H1 (cell line): ENCODE results near the gene MYL5. TPM values are rescaled to one million over a fixed set of nuclear protein-coding genes. Genes with fewer than 3 reads are reported as not detected.

ENCODE experiments used
- CTCF ChIA-PET: fragments of 300-600 bp; sonication (Branson Sonifier 250); formaldehyde crosslinking; loops from one replicate; lab custom pipeline; 2021; ENCODE audit not compliant: partially characterized antibody; lab: Charles Lee
- POLR2A ChIA-PET: fragments of 300-600 bp; sonication (Branson Sonifier 250); formaldehyde crosslinking; loops from one replicate; lab custom pipeline; 2021; ENCODE audit warnings: inconsistent platforms; ENCODE audit not compliant: partially characterized antibody; lab: Charles Lee
- DNase-seq, 2 experiments: peaks; one replicate each; pipeline versions ENCODE4 v3.0.0 to v3.0.0-alpha.2; 2010 to 2022; ENCODE audit warnings: low spot score in 2 of 2, low read depth in 1 of 2, mixed read lengths in 1 of 2
- FAIRE-seq: peaks from 2 replicates; lab custom pipeline; 2011; peaks lifted over from hg19 to GRCh38; lab: Jason Lieb, UNC
- H2AFZ ChIP-seq: 2 replicates; pipeline ENCODE4 v1.8.1; 2012; ENCODE audit warnings: low read length, inconsistent platforms
- H2AK5ac ChIP-seq: 2 replicates; pipeline ENCODE4 v1.6.1; 2013; ENCODE audit warnings: low read depth, low read length
- H2BK120ac ChIP-seq: replicated peaks from 2 replicates; pipeline ENCODE3; 2013; ENCODE audit warnings: low read depth, low read length, inconsistent platforms
- H2BK12ac ChIP-seq: 2 replicates; pipeline ENCODE4 v1.6.1; 2013; ENCODE audit warnings: low read depth, low read length
- H2BK15ac ChIP-seq: 2 replicates; pipeline ENCODE4 v1.6.1; 2013; ENCODE audit warnings: low read length
- H2BK20ac ChIP-seq: 2 replicates; pipeline ENCODE4 v1.6.1; 2013; ENCODE audit warnings: low read length
- H2BK5ac ChIP-seq: 2 replicates; pipeline ENCODE4 v1.6.1; 2013; ENCODE audit warnings: low read depth, low read length
- H3K14ac ChIP-seq: 2 replicates; pipeline ENCODE4 v1.6.1; 2013; ENCODE audit warnings: inconsistent platforms; ENCODE audit not compliant: insufficient read length
- H3K18ac ChIP-seq: 2 replicates; pipeline ENCODE4 v1.6.1; 2013; ENCODE audit warnings: low read length; ENCODE audit errors: extremely low read depth
- H3K23ac ChIP-seq: 2 replicates; pipeline ENCODE4 v1.6.1; 2013; ENCODE audit warnings: inconsistent platforms; ENCODE audit not compliant: insufficient read length
- H3K23me2 ChIP-seq: 2 replicates; pipeline ENCODE4 v1.6.1; 2013; ENCODE audit warnings: low read depth, low read length
- H3K27ac ChIP-seq: 2 replicates; pipeline ENCODE4 v1.6.1; 2011; ENCODE audit warnings: low read depth, low read length, inconsistent platforms
- H3K27me3 ChIP-seq, 4 experiments: replicated peaks in 1 of 4; 1 replicate in 1 of 4; 2 replicates in 3 of 4; pipeline versions ENCODE4 v1.6.1 to v1.8.1; 2011 to 2013; ENCODE audit warnings: low read length in 3 of 4, mild to moderate bottlenecking in 3 of 4, inconsistent platforms in 2 of 4, mixed read lengths in 2 of 4, moderate library complexity in 1 of 4; ENCODE audit not compliant: control insufficient read depth in 3 of 4, insufficient read depth in 3 of 4; ENCODE audit errors: extremely low read depth in 1 of 4
- H3K36me3 ChIP-seq, 4 experiments: 2 replicates each; pipeline versions ENCODE4 v1.6.1 to v1.8.1; 2011 to 2013; ENCODE audit warnings: mild to moderate bottlenecking in 4 of 4, low read length in 3 of 4, moderate library complexity in 2 of 4, control low read depth in 1 of 4, inconsistent platforms in 1 of 4; ENCODE audit not compliant: insufficient read depth in 4 of 4, control insufficient read depth in 2 of 4
- H3K4ac ChIP-seq: replicated peaks from 2 replicates; pipeline ENCODE3; 2013; ENCODE audit warnings: low read length, low read depth, mixed read lengths, inconsistent platforms; ENCODE audit not compliant: insufficient read length
- H3K4me1 ChIP-seq, 4 experiments: replicated peaks in 1 of 4; 1 replicate in 1 of 4; 2 replicates in 3 of 4; pipeline versions ENCODE4 v1.6.1 to v1.8.1; 2011 to 2013; ENCODE audit warnings: low read length in 3 of 4, inconsistent platforms in 2 of 4, mixed read lengths in 1 of 4; ENCODE audit not compliant: insufficient read depth in 4 of 4, control insufficient read depth in 3 of 4
- H3K4me2 ChIP-seq, 2 experiments: 2 replicates each; pipeline versions ENCODE4 v1.6.1 to v1.8.1; 2011 to 2013; ENCODE audit warnings: low read depth in 2 of 2, low read length in 2 of 2, control low read depth in 1 of 2, inconsistent platforms in 1 of 2, mild to moderate bottlenecking in 1 of 2; ENCODE audit not compliant: insufficient read depth in 1 of 2
- H3K4me3 ChIP-seq, 4 experiments: fragments of 200-600, 300-600 bp in 1 of 4; sonication (generic), shearing (Covaris generic), sonication (Bioruptor Twin) in 1 of 4; 2 replicates each; pipeline versions ENCODE4 v1.5.1 to v1.8.1; 2011 to 2016; ENCODE audit warnings: low read length in 4 of 4, low read depth in 3 of 4, control low read depth in 2 of 4, inconsistent platforms in 2 of 4, mild to moderate bottlenecking in 2 of 4, mixed read lengths in 1 of 4, moderate library complexity in 1 of 4; ENCODE audit not compliant: insufficient read depth in 2 of 4; ENCODE audit errors: extremely low read depth in 1 of 4
- H3K56ac ChIP-seq: replicated peaks from 2 replicates; pipeline ENCODE3; 2013; ENCODE audit warnings: low read depth, mild to moderate bottlenecking, mixed read lengths, low read length, inconsistent platforms; ENCODE audit not compliant: insufficient read length
- H3K79me1 ChIP-seq: 2 replicates; pipeline ENCODE4 v1.6.1; 2013; ENCODE audit warnings: low read depth, low read length, control low read depth
- H3K79me2 ChIP-seq, 2 experiments: 2 replicates each; pipeline versions ENCODE4 v1.6.1 to v1.8.1; 2012 to 2013; ENCODE audit warnings: low read length in 2 of 2, mild to moderate bottlenecking in 2 of 2, inconsistent platforms in 1 of 2; ENCODE audit not compliant: insufficient read depth in 2 of 2, control insufficient read depth in 1 of 2
- H3K9ac ChIP-seq, 4 experiments: replicated peaks in 1 of 4; 1 replicate in 1 of 4; 2 replicates in 3 of 4; pipeline versions ENCODE4 v1.6.1 to v1.8.1; 2011 to 2013; ENCODE audit warnings: low read depth in 3 of 4, low read length in 3 of 4, control low read depth in 2 of 4, mild to moderate bottlenecking in 2 of 4, moderate library complexity in 2 of 4, inconsistent platforms in 1 of 4; ENCODE audit errors: extremely low read depth in 1 of 4
- H3K9me3 ChIP-seq, 2 experiments: 2 replicates each; pipeline versions ENCODE4 v1.6.1 to v1.8.1; 2012 to 2013; ENCODE audit warnings: mild to moderate bottlenecking in 2 of 2, moderate library complexity in 2 of 2, control low read depth in 1 of 2, inconsistent platforms in 1 of 2, low read depth in 1 of 2, low read length in 1 of 2, mixed read lengths in 1 of 2; ENCODE audit not compliant: insufficient read depth in 2 of 2
- H4K20me1 ChIP-seq, 2 experiments: replicated peaks in 1 of 2; 2 replicates each; pipeline versions ENCODE3 to v1.8.1; 2011 to 2013; ENCODE audit warnings: inconsistent platforms in 2 of 2, low read length in 2 of 2, mild to moderate bottlenecking in 1 of 2; ENCODE audit not compliant: insufficient read depth in 2 of 2, control insufficient read depth in 1 of 2
- H4K5ac ChIP-seq: 2 replicates; pipeline ENCODE4 v1.6.1; 2013; ENCODE audit warnings: low read length, low read depth, mixed read lengths, inconsistent platforms; ENCODE audit not compliant: insufficient read length
- H4K8ac ChIP-seq: 2 replicates; pipeline ENCODE4 v1.8.0; 2013; ENCODE audit warnings: mild to moderate bottlenecking, moderate library complexity, low read length, inconsistent platforms; ENCODE audit not compliant: insufficient read depth; ENCODE audit errors: extremely low read depth
- H4K91ac ChIP-seq: replicated peaks from 2 replicates; pipeline ENCODE3; 2013; ENCODE audit warnings: low read length, mixed read lengths, inconsistent platforms; ENCODE audit not compliant: insufficient read length
- BCL11A ChIP-seq, 2 experiments: IDR thresholded peaks; one replicate each; pipeline ENCODE4 v1.6.1; 2011; ENCODE audit warnings: low read depth in 2 of 2, low read length in 2 of 2, mild to moderate bottlenecking in 2 of 2
- JUN ChIP-seq: IDR thresholded peaks from 2 replicates; pipeline ENCODE4 v1.6.1; 2011; ENCODE audit warnings: low read depth, mild to moderate bottlenecking, improper control_type of control experiment, low read length
- POU5F1 ChIP-seq: IDR thresholded peaks from 2 replicates; pipeline ENCODE4 v1.6.1; 2011; ENCODE audit warnings: low read depth, mild to moderate bottlenecking, low read length, moderate library complexity
- RXRA ChIP-seq: IDR thresholded peaks from 2 replicates; pipeline ENCODE4 v1.6.1; 2011; ENCODE audit warnings: low read depth, mild to moderate bottlenecking, low read length, moderate library complexity; ENCODE audit not compliant: insufficient read depth
- SP4 ChIP-seq: IDR thresholded peaks from 2 replicates; pipeline ENCODE4 v1.6.1; 2012; ENCODE audit warnings: low read length, inconsistent platforms
- WGBS, 2 experiments: shearing (Covaris generic) in 1 of 2; methylation state at CpG; one replicate each; pipeline versions ENCODE4 v1.1.6 to v1.1.7; 2013 to 2015; ENCODE audit warnings: low lambda C conversion rate in 2 of 2, mixed read lengths in 2 of 2, inconsistent platforms in 1 of 2, low coverage in 1 of 2, missing lambda C conversion rate in 1 of 2; ENCODE audit not compliant: insufficient replicate concordance in 2 of 2, insufficient coverage in 1 of 2, insufficient read length in 1 of 2; ENCODE audit errors: extremely low coverage in 1 of 2, missing lambda C conversion rate in 1 of 2; 5-methylcytosine and 5-hydroxymethylcytosine counted together
- polyA plus RNA-seq, 7 experiments: library from polyadenylated mRNA; depleted of rRNA in 3 of 7; stranded (reverse) in 5 of 7; unstranded in 2 of 7; fragments of >200 nt in 5 of 7; fragments of 200-250 nt in 2 of 7; gene quantifications; 1 replicate in 5 of 7; 2 replicates in 1 of 7; 4 replicates in 1 of 7; pipeline versions ENCODE4 v1.2.1 to v1.2.3, GENCODE V29; 2011 to 2013; ENCODE audit warnings: missing spikeins in 2 of 7, mixed read lengths in 2 of 7
- total RNA-seq: library from RNA; stranded (reverse); fragmentation: NEBNext Ultra II Directional; extraction: Animal tissue kit (Norgen Biotek cat#: 25700); gene quantifications from 2 replicates; pipeline ENCODE4 v1.2.1, GENCODE V29; 2021

The MYL5 gene
- total and polyA plus RNA-seq, 2 of the 8 experiments (the other 6 are each of a cell fraction or from before 2014, with no cell fraction given) = 5.7 to 6.8 TPM

- H2BK20ac ChIP-seq = no peak overlapping the region
- no peak overlapping the region for H3K23ac ChIP-seq
- CTCF ChIA-PET = interaction anchor here (0.7 to 1.3 kb wide), 2 partner anchors 28 to 79 kb away, joined by 3 read pairs; no protein-coding TSS in a partner anchor
These were observed 7.6 kb downstream of the MYL5 start for GRCh38 chr4:681736-682451.

More at GRCh38 chr4:681736-682451, 7.6 kb downstream of the MYL5 start:
- DNase-seq (peak in 1 of 2 experiments; percentile 76), FAIRE-seq (no peak)
- Histone ChIP-seq H4K20me1 (peaks cover 0 to 14% of the 10 kb centered on the region in 2 experiments), H2BK12ac (no peak overlapping the region), H3K27me3 (no peaks in the 10 kb centered on the region; a peak in 2 of 7 replicates), H3K36me3 (no peaks in the 10 kb centered on the region), H4K91ac (no peak overlapping the region), H2AFZ (no peak overlapping the region), H2AK5ac (no peak overlapping the region), H3K27ac (no peak overlapping the region), H3K79me2 (no peaks in the 10 kb centered on the region), H4K5ac (no peak overlapping the region), H3K9ac (no peak overlapping the region), H3K9me3 (no peaks in the 10 kb centered on the region), H3K4me2 (peak overlapping the region; percentile 41 to 58; a peak in 3 of 4 replicates), H2BK120ac (no peak overlapping the region), H3K4me3 (no peak overlapping the region), H2BK5ac (no peak overlapping the region), H3K79me1 (no peaks in the 10 kb centered on the region), H3K4ac (no peak overlapping the region), H3K23me2 (no peaks in the 10 kb centered on the region), H2BK15ac (no peak overlapping the region), H3K14ac (no peak overlapping the region), H3K4me1 (peaks cover 0 to 19% (median 5%) of the 10 kb centered on the region in 4 experiments; a peak in 5 of 7 replicates), H3K18ac (no peak overlapping the region), H4K8ac (0 out of 2 replicates have a peak overlapping the region, but pooled peaks have one; percentile 4), H3K56ac (no peak overlapping the region)
- 90% methylated on average over 35 of the region's 58 CpGs; no CpG with 5 or more reads in 1 of the 2 experiments for WGBS, 2 experiments
- TF ChIP-seq POU5F1 = no peak
- TF ChIP-seq BCL11A (IDR thresholded peaks at IDR 0.05; ENCODE audit: low read depth in 2 of 2, low read length in 2 of 2) = no peak
- TF ChIP-seq RXRA = no peak
- TF ChIP-seq SP4 = no peak
- no peak for TF ChIP-seq JUN
- POLR2A ChIA-PET = interaction anchor here (2.0 to 6.3 kb wide), 3 partner anchors 9 to 16 kb away, joined by 5 to 34 read pairs (median 25); partner anchors contain the start of genes ATP5ME and MYL5
